ENCODE measurements around the gene LCT. TPM values are rescaled to one million over a fixed set of nuclear protein-coding genes. Genes with fewer than 3 reads are reported as not detected.

LCT gene
- polyA plus RNA-seq, 1 of the 3 experiments (the other 2 are of a cell fraction) = not detected

DNA sequence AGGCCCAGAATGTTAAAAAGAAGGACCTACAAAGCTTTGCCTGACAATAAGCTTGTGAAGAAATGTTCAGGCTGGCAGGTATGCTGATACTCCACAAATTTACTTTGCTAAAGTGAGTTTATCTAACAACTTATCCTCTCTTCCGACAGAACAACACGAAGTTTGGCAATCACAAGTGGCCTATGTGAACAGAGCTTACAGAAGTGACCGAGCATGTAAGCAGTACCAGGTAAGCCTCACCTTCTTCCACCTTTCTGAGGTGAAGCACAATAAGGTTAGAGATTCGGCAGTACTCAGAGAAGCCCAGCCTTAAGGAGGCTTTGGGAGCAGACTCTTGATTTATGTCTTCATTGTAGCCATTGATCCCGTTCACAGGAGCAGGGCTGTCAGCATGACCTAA, 9.0 kb upstream of the LCT start:
- Histone ChIP-seq H3K9me3 (no peaks in the 10 kb centered on the region), H4K20me1 (ENCODE audit: insufficient read depth) (no peaks in the 10 kb centered on the region), H3K36me3 (replicated peaks in 1 of 2; ENCODE audit: control insufficient read depth in 1 of 2, insufficient read depth in 2 of 2, low read length in 1 of 2) (peaks cover 42 to 48% of the 10 kb centered on the region in 2 experiments), H3K4me1 (ENCODE audit: control insufficient read depth in 1 of 2, insufficient read depth in 2 of 2, low read depth in 1 of 2, low read length in 1 of 2) (no peaks in the 10 kb centered on the region; a peak in 1 of 4 replicates), H3K4me3 (ENCODE audit: low read depth in 2 of 2, low read length in 1 of 2) (no peak overlapping the region), H3K9me2 (no peaks in the 10 kb centered on the region), H3K9ac (no peak overlapping the region), H3K27ac (ENCODE audit: low read depth in 2 of 2, low read length in 1 of 2) (no peak overlapping the region), H3F3A (replicated peaks; ENCODE audit: insufficient read depth) (no peaks in the 10 kb centered on the region), H3K4me2 (no peak overlapping the region), H3K79me2 (ENCODE audit: insufficient read depth) (no peaks in the 10 kb centered on the region; the same call in 1 of the 2 replicates), H2AFZ (ENCODE audit: low read depth) (no peak overlapping the region), H3K27me3 (ENCODE audit: insufficient read depth) (no peaks in the 10 kb centered on the region)
- CTCF ChIA-PET = interaction anchor here (0.6 to 1.3 kb wide), 3 partner anchors 16 to 577 kb away, joined by 3 read pairs; no protein-coding TSS in a partner anchor
- DNase-seq = no peak
- WGBS (ENCODE audit: low lambda C conversion rate) = 98% methylated on average over 5 of the region's 5 CpGs
- POLR2A ChIA-PET = no interaction called here
- TF ChIP-seq ELF1 (IDR thresholded peaks at IDR 0.05) = no peak
- TF ChIP-seq, protein P1, sequence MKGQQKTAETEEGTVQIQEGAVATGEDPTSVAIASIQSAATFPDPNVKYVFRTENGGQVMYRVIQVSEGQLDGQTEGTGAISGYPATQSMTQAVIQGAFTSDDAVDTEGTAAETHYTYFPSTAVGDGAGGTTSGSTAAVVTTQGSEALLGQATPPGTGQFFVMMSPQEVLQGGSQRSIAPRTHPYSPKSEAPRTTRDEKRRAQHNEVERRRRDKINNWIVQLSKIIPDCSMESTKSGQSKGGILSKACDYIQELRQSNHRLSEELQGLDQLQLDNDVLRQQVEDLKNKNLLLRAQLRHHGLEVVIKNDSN (IDR thresholded peaks at IDR 0.05; ENCODE audit: borderline replicate concordance, low read depth) = no peak

DNA sequence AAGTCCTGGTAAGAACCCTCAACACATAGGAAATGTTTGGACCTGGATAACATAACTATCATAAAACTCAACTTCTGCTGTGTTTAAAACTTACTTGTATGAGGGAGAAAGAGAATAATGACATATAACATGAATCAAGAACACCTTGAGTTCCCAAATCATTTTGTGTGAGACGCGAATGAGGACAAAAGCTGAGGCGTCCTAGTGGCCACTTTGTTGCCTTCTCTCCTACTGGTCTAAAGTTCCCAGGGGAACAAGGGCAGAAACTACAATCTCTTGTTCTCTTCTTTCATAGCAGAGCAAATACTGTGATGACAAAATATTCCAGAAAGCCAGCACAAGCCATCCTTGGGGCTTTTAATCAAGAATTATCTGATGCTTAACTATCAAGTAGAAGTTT, 8.3 kb upstream of the LCT start:
- H3K79me2 ChIP-seq (ENCODE audit: insufficient read depth) = no peaks in the 10 kb centered on the region; the same call in 1 of the 2 replicates
- no peaks in the 10 kb centered on the region for H3K9me2 ChIP-seq
- TF ChIP-seq FOSL2 (IDR thresholded peaks at IDR 0.05; ENCODE audit: borderline replicate concordance, low read depth) (no peak), TEAD4 (IDR thresholded peaks at IDR 0.05; ENCODE audit: borderline replicate concordance, insufficient read depth) (no peak), TAF1 (IDR thresholded peaks at IDR 0.05; ENCODE audit: borderline replicate concordance, low read depth, low read length) (no peak), EP300 (IDR thresholded peaks at IDR 0.05; ENCODE audit: borderline replicate concordance in 1 of 2, low read depth in 1 of 2, low read length in 1 of 2) (no peak)
- TF ChIP-seq, protein P2, sequence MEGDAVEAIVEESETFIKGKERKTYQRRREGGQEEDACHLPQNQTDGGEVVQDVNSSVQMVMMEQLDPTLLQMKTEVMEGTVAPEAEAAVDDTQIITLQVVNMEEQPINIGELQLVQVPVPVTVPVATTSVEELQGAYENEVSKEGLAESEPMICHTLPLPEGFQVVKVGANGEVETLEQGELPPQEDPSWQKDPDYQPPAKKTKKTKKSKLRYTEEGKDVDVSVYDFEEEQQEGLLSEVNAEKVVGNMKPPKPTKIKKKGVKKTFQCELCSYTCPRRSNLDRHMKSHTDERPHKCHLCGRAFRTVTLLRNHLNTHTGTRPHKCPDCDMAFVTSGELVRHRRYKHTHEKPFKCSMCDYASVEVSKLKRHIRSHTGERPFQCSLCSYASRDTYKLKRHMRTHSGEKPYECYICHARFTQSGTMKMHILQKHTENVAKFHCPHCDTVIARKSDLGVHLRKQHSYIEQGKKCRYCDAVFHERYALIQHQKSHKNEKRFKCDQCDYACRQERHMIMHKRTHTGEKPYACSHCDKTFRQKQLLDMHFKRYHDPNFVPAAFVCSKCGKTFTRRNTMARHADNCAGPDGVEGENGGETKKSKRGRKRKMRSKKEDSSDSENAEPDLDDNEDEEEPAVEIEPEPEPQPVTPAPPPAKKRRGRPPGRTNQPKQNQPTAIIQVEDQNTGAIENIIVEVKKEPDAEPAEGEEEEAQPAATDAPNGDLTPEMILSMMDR (IDR thresholded peaks at IDR 0.05) = no peak
- TF ChIP-seq, protein P1 (IDR thresholded peaks at IDR 0.05; ENCODE audit: borderline replicate concordance, low read depth) = no peak
- H3K9ac ChIP-seq = no peak overlapping the region
- no peak overlapping the region for H3K4me3 ChIP-seq (ENCODE audit: low read depth in 2 of 2, low read length in 1 of 2)
- no peak overlapping the region for H3K27ac ChIP-seq (ENCODE audit: low read depth in 2 of 2, low read length in 1 of 2)
- H3F3A ChIP-seq (replicated peaks; ENCODE audit: insufficient read depth) = no peaks in the 10 kb centered on the region
- no peaks in the 10 kb centered on the region for H3K27me3 ChIP-seq (ENCODE audit: insufficient read depth)
- H4K20me1 ChIP-seq (ENCODE audit: insufficient read depth) = no peaks in the 10 kb centered on the region
- H3K4me1 ChIP-seq (ENCODE audit: control insufficient read depth in 1 of 2, insufficient read depth in 2 of 2, low read depth in 1 of 2, low read length in 1 of 2) = peaks cover 3 to 5% of the 10 kb centered on the region in 2 experiments; a peak in 3 of 4 replicates
- no peak overlapping the region for H3K4me2 ChIP-seq
- CTCF ChIA-PET = no interaction called here
- H3K36me3 ChIP-seq (replicated peaks in 1 of 2; ENCODE audit: control insufficient read depth in 1 of 2, insufficient read depth in 2 of 2, low read length in 1 of 2) = peaks cover 41 to 50% of the 10 kb centered on the region in 2 experiments
- no peaks in the 10 kb centered on the region for H3K9me3 ChIP-seq
- 99% methylated on average over 3 of the region's 3 CpGs for WGBS (ENCODE audit: low lambda C conversion rate)
- POLR2A ChIA-PET = no interaction called here
- no peak for DNase-seq
- H2AFZ ChIP-seq (ENCODE audit: low read depth) = no peak overlapping the region

All from SK-N-SH (cell line).